ENCODE measurements around the gene NUDT19.

- TF ChIP-seq CTCF (IDR thresholded peaks at IDR 0.05) = no peak
- no peak for TF ChIP-seq POLR2A (IDR thresholded peaks at IDR 0.05)
Measured at GRCh38 chr19:32642771-32643170, 48.9 kb upstream of the NUDT19 start.

Data from suprapubic skin (tissue), 3 donors.